Ectodermal cell (in vitro differentiated cells): ENCODE data around the gene GSTM2.

ENCODE experiments used
- H3K27ac ChIP-seq: 2 replicates; pipeline ENCODE4 v1.7.0; 2013; ENCODE audit warnings: mild to moderate bottlenecking, low read depth, low read length; ENCODE audit not compliant: insufficient read depth, poor library complexity, severe bottlenecking
- H3K27me3 ChIP-seq: 2 replicates; pipeline ENCODE4 v1.7.0; 2013; ENCODE audit warnings: mild to moderate bottlenecking, low read length; ENCODE audit not compliant: insufficient read depth, control insufficient read depth, poor library complexity, severe bottlenecking
- H3K36me3 ChIP-seq: one replicate; pipeline ENCODE4 v1.7.0; 2013; ENCODE audit warnings: low read length; ENCODE audit not compliant: control insufficient read depth, insufficient read depth
- H3K4me1 ChIP-seq: one replicate; pipeline ENCODE4 v1.7.0; 2013; ENCODE audit warnings: low read length; ENCODE audit not compliant: control insufficient read depth, insufficient read depth
- H3K4me3 ChIP-seq: 2 replicates; pipeline ENCODE4 v1.7.0; 2013; ENCODE audit warnings: low read depth, low read length, control low read depth; ENCODE audit not compliant: insufficient read depth
- H3K9me3 ChIP-seq: 2 replicates; pipeline ENCODE4 v1.7.0; 2013; ENCODE audit warnings: mild to moderate bottlenecking, low read length, moderate library complexity; ENCODE audit not compliant: control insufficient read depth
- WGBS, 2 experiments: methylation state at CpG; one replicate each; pipeline ENCODE4 v1.1.7; 2013; ENCODE audit warnings: missing lambda C conversion rate in 2 of 2; 5-methylcytosine and 5-hydroxymethylcytosine counted together

Gene GSTM2

DNA sequence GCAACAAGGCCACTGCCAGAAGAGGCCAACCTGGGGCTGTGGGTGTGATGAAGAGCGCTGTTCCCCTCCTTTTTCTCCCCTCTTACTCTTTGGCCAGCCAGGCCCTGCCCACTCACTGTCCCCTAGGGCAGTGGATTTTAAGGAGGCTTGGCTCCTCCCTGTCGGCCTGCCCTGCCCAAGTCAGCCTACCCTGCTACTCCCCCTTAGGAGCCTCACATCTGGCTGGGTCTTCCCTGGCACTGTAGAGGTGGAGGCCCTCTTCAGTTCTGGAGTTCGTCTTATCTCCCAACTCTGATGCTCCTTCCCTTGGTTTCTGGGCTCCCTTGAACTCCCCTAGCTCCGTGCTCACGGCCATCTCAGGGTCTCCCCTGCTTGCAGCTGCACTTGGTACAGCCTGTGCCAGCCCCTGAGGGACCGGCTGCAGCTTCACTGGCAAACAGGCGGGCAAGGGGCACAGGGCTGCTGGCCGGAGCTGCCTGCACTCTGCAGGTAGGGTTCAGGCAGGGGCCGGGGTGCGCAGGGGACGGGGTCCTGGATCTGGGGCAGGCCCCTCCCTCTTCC is 44.2 kb upstream of the GSTM2 start:
- 89 to 90% methylated on average over 11 of the region's 11 CpGs for WGBS, 2 experiments

DNA sequence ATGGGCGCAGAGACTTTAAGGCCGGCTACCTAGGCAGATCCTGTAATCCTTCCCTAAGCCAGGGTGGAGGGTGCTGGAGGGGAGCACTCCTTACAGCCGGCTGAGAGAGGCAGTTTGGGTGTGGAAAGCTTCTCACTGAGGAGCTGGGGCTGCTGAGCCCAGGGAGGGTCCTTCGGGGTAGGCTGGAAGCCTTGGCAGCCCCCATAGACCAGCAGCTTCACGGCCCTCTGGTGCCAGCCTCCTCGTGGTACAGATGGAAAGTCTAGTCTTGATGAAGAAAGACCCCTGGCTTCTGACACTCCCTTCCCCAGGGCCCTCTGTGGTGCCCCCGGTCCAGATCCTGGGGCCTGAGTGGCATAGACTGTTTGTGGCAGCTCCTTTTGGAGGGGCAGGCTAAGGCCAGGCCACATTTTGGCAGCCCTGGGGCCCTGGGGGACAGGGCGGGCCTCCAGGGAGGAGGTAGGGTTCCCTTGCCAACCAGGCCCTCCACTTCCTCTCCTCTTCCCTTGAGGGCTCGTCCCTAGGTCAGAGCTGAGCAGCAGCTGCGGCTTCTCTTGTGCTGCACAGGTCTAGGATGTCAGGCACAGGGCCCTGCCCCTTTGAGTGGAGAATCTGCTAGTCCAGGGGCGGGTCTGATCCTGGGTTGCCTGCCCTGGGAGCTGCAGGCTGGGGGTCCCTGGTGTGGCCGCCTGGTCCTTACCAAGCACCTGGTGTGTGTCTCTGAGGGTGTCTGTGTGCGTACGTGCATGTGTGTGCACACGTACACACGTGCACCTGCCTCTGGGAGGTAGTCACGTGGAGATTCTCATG is 43.5 kb upstream of the GSTM2 start:
- peaks cover 17% of the 10 kb centered on the region for H3K36me3 ChIP-seq
- H3K27ac ChIP-seq: no peak overlapping the region
- no peaks in the 10 kb centered on the region for H3K27me3 ChIP-seq
- H3K4me3 ChIP-seq: no peak overlapping the region
- no peaks in the 10 kb centered on the region for H3K9me3 ChIP-seq
- H3K4me1 ChIP-seq: peaks cover 33% of the 10 kb centered on the region
- 91 to 92% methylated on average over 17 of the region's 17 CpGs for WGBS, 2 experiments

More for the DNA sequence above, 44.2 kb upstream of the GSTM2 start:
- Histone ChIP-seq H3K36me3 (peaks cover 16% of the 10 kb centered on the region), H3K27ac (no peak overlapping the region), H3K9me3 (no peaks in the 10 kb centered on the region), H3K4me1 (peaks cover 39% of the 10 kb centered on the region), H3K4me3 (no peak overlapping the region), H3K27me3 (no peaks in the 10 kb centered on the region)

DNA sequence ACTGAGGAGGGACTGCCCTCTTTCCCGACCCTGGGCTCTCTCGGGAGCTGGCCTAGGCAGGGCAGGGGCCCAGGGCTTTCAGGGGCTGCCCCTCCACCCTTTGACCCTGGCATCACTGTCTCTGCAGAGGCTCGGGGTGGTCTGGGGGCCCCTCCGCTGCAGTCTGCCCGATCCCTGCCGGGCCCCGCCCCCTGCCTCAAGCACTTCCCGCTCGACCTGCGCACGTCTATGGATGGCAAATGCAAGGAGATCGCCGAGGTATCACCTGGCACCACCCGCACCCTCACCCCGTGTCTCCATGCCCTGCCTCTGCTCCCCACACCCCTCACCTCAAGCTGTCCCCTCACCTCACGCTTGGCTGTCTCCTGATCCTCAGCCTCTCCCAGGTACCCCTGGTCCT is 42.7 kb upstream of the GSTM2 start:
- WGBS, 2 experiments: 87 to 88% methylated on average over 16 of the region's 16 CpGs
- H3K27me3 ChIP-seq: no peaks in the 10 kb centered on the region
- H3K27ac ChIP-seq: no peak overlapping the region
- H3K4me1 ChIP-seq: peaks cover 32% of the 10 kb centered on the region
- H3K4me3 ChIP-seq: no peak overlapping the region
- H3K36me3 ChIP-seq: peaks cover 20% of the 10 kb centered on the region
- no peaks in the 10 kb centered on the region for H3K9me3 ChIP-seq

DNA sequence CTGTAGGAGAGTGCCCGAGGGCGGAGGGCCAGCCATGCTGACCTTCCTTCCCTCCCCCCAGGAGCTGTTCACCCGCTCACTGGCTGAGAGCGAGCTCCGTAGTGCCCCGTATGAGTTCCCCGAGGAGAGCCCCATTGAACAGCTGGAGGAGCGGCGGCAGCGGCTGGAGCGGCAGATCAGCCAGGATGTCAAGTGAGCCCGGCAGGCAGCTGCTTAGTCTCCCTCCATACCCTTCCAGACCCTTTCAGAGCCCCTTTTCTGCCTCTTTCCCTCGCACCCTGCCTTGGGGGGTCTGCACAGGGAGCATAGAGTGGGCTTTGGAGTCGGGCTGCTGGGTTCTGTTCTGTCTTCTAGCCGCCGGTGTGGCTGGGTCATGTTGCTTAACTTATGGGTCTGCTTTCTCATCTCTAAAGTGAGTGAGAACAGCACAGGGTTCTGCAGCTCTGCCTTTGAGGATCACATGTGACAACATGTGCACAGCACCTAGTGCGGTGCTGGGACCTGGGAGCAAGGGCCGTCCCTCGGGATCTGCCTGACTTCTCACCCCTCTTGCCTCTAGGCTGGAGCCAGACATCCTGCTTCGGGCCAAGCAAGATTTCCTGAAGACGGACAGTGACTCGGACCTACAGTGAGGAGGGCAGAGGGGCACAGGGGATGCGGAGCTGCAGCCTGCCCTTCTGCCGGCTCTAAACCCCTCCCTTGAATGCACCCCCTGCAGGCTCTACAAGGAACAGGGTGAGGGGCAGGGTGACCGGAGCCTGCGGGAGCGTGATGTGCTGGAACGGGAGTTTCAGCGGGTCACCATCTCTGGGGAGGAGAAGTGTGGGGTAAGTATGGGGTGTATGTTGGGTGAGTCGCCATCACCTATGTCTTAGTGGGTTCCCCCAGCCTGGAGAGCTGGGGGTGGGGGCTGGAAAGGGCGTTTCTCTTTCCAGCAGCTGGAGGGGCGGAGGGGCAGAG is 42.0 kb upstream of the GSTM2 start:
- Histone ChIP-seq H3K9me3 (no peaks in the 10 kb centered on the region), H3K4me3 (no peak overlapping the region), H3K27me3 (no peaks in the 10 kb centered on the region), H3K27ac (no peak overlapping the region), H3K36me3 (peaks cover 20% of the 10 kb centered on the region), H3K4me1 (peaks cover 32% of the 10 kb centered on the region)
- 87 to 90% methylated on average over 32 of the region's 32 CpGs for WGBS, 2 experiments

DNA sequence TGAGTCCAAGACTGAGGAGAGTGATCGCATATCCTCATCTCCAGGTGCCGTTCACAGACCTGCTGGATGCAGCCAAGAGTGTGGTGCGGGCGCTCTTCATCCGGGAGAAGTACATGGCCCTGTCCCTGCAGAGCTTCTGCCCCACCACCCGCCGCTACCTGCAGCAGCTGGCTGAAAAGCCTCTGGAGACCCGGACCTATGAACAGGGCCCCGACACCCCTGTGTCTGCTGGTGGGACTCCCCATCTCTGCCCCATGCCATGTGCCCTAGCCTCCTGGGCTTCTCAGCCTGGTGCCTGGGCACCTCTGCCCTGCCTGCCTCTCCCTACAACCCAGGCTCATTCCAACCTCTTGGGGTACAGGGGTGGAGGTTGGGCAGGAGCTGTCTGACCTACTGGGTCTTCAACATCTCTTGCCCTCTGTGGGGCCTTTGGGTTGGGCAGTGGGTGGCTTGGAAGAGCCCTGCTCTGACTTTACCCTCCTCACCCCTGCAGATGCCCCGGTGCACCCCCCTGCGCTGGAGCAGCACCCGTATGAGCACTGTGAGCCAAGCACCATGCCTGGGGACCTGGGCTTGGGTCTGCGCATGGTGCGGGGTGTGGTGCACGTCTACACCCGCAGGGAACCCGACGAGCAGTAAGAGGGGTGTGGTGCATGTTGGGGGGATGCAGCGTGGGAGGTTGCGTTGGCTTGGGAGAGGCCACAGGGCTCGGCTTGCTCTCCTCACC is 41.0 kb upstream of the GSTM2 start:
- Histone ChIP-seq H3K4me3 (no peak overlapping the region), H3K27ac (no peak overlapping the region), H3K36me3 (peaks cover 20% of the 10 kb centered on the region), H3K27me3 (no peaks in the 10 kb centered on the region), H3K9me3 (no peaks in the 10 kb centered on the region), H3K4me1 (peaks cover 26% of the 10 kb centered on the region)
- WGBS, 2 experiments: 95 to 96% methylated on average over 21 of the region's 21 CpGs

GRCh38 chr1:109627692-109628399 is 40.0 kb upstream of the GSTM2 start:
- WGBS, 2 experiments: 94 to 96% methylated on average over 23 of the region's 23 CpGs
- Histone ChIP-seq H3K27ac (no peak overlapping the region), H3K4me3 (no peak overlapping the region), H3K27me3 (no peaks in the 10 kb centered on the region), H3K36me3 (peaks cover 20% of the 10 kb centered on the region), H3K9me3 (no peaks in the 10 kb centered on the region), H3K4me1 (peaks cover 26% of the 10 kb centered on the region)

GRCh38 chr1:109628540-109629321 is 39.1 kb upstream of the GSTM2 start:
- no peaks in the 10 kb centered on the region for H3K9me3 ChIP-seq
- 92 to 94% methylated on average over 23 of the region's 23 CpGs for WGBS, 2 experiments
- peaks cover 21% of the 10 kb centered on the region for H3K4me1 ChIP-seq
- peaks cover 20% of the 10 kb centered on the region for H3K36me3 ChIP-seq
- no peak overlapping the region for H3K4me3 ChIP-seq
- no peak overlapping the region for H3K27ac ChIP-seq
- no peaks in the 10 kb centered on the region for H3K27me3 ChIP-seq

GRCh38 chr1:109629372-109630030 is 38.4 kb upstream of the GSTM2 start:
- WGBS, 2 experiments: 88 to 90% methylated on average over 10 of the region's 10 CpGs
- Histone ChIP-seq H3K9me3 (no peaks in the 10 kb centered on the region), H3K4me1 (peaks cover 14% of the 10 kb centered on the region), H3K27ac (no peak overlapping the region), H3K27me3 (no peaks in the 10 kb centered on the region), H3K36me3 (peaks cover 20% of the 10 kb centered on the region), H3K4me3 (no peak overlapping the region)
